HG02840 (cell line): Measurements from ENCODE around the gene PAAF1.

Experiments used
- ATAC-seq: cut with Tn5 transposase; IDR thresholded peaks from one replicate; pipeline ENCODE4 v1.9.1; 2021; ENCODE audit warnings: mild to moderate bottlenecking, moderate library complexity, moderate number of reproducible peaks; ENCODE audit not compliant: unreplicated experiment, low FRiP score

The PAAF1 gene

GRCh38 chr11:73969991-73970800, 93.4 kb downstream of the PAAF1 start:
- no peak for ATAC-seq

DNA sequence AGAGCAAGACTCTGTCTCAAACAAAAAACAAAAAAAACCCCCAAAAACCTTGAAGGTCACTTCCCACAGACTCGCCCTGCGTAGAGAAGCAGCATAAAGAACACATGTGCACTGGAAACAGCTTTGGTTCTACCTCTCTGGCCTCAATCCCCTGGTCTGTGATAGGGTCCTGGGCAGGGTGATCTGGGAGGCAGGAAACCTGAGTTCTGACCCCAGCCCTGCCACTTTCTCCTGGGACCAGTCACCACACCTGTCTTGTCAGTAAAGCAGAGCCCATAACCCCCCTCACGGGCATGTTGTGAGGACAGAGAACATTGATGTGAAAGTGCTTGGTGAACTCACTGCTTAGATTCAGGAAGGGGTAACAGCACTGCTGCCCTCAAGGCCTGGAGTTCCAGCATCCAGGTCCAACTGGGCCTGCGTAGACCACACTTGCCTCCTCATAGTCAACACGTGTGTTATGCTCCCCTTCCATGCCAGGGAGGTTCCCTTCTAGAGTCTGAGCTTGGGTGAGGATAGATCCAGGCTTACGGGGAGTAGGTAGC, 94.4 kb downstream of the PAAF1 start:
- ATAC-seq: no peak

DNA sequence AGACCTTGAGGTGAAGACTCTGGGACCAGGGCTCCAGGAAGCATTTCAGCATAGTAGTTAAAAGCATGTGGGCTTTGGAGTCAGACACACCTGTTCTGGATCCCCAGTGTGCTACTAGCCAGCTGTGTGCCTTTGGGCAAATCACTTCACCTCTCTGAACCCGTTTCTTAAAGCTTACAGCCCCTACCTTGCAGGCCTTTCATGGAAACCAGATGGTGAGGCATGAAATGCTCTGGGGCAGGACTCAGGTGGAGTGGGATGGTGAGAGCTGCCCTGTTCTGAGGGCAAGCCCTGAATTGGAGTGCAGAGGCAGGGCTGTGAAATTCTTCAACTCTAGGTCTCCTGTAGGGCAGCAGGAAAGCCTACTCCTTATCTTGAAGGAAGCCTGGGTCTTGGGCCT, 95.4 kb downstream of the PAAF1 start:
- ATAC-seq: no peak

DNA sequence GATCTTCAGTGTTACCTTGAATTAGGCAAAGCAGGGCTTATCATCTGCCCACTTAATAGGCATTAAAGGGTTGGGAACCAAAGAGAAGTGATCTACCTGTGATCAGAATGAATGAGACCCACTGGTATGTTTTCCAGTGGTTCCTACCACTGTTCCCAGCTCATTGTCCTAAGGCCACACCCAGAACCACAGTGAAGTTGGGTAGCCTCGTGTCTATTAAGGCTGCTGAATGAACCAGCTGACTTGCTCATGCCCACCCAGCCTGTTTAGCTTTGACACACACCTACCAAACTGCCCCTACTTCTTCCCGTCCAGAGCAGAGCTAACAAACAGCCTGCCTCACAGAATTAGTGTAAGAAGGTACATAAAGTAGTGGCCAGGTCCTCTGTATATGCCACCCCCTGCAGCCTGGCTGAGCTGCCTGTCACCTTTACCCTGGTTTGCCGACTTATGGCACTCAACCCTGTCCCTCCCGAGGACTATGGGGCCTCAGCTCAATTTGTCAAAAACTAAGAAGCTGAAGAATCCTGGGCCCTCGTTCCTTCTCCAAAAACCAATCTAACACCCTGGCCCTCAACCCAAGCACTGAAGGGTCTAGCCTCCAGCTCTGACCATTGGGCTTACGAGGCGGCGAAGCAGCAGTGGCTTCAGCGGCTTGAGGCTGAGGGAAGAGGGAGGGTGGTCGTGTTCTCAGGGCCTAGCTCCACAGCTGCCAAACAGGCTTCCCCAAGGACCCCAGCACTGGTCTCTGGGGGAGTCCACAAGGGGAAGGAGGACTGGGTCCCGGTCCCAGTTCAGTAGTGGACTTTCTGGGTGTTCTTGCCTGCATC, 96.0 kb downstream of the PAAF1 start:
- ATAC-seq: no peak

GRCh38 chr11:73974604-73975478, 98.0 kb downstream of the PAAF1 start:
- ATAC-seq: no peak

DNA sequence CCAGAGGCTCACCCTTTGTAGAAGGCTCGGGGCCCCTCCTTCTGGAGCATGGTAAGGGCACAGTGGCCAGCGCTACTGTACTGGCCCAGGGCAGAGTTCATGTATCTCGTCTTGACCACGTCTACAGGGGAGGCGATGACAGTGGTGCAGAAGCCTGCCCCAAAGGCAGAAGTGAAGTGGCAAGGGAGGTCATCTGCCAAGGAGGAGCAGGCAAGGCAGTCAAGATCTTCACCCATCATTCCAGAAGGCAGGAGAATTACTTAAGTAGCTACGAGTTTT, 98.6 kb downstream of the PAAF1 start:
- ATAC-seq: no peak

DNA sequence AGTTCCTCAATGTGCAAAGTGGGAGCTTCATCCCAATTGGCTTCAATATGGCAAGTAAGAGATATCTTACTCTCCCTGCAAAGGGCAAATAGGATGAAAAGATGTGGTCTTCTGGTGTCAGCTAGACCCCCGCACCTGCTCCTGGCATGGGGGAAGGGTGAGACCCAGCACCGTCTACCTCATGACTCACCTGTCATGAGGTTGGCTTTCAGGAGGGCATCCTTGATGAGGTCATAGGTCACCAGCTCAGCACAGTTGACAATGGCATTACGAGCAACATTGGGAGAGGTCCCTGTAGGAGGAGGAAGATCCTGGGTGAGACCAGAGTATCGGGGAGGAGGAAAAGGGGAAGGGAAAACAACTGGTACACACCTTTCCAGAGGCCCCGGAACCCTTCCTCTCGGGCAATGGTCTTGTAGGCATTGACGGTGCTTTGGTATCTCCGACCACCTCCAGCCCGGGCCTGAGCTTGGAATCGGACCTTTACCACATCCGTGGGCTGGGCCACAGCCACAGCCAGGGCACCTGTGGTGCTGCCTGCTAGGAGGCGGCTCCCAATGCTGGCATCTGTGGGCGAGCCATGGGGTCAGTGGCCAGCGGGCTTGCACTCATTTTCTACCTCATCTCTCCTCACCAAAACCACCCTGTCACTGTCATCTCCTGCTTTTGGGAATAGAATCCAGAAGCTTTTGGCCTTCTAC, 99.8 kb downstream of the PAAF1 start:
- ATAC-seq: no peak

DNA sequence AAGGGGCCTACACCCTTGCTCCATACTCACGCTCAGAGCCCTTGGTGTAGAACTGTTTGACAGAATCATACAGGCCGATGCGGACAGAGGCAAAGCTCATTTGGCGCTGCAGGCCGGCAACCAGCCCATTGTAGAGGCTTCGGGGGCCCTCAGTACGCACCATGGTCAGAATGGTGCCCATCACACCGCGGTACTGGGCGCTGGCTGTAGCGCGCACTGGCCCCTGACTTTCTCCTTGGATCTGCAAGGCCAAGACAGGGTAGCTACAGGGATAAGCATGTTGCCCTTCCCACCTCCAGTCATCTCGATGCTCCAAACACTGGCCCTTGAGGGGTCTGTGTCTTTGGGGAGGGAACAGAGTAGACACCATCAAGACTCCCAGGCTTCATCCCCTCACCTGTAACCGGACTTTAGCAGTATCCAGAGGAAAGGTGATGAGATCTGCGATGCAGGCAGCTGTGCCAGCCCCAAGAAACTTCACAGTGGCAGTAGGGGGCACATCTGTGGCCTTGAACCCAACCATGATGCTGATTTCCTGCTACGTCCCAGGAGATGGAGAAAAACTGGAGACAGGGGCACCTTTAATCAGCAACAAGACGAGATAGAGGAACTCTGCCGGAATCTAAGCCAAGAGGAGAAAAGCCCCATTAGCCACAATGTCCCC, 101.2 kb downstream of the PAAF1 start:
- ATAC-seq: no peak

DNA sequence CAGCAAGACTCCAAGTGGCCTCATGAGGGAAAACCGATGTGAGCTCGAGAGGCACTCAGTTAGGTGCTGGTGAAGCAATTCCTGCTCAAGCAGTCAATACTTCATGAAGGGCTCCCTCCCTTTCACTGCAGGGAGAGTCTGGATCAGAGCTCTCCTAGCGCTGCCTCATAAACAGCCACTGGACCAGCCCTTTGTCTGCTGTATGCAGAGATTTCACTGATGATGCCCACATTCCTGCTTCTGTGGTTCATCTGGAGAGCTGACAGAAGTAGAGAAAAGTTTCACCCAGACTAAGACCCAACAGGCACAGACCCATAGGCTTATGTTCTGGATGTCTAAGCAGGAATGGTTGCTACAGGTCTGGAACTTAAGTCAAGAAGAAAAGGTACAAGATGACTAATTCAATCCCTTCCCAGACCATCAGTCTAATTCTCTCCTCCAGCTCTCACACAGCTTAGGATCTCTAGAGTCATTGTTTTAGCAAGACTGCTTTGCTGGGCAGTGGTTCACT, 101.8 kb downstream of the PAAF1 start:
- ATAC-seq: no peak

GRCh38 chr11:73980001-73980961, 103.5 kb downstream of the PAAF1 start:
- peak; percentile 38 for ATAC-seq
